ENCODE data around the gene BANK1. TPM values are rescaled to one million over a fixed set of nuclear protein-coding genes. Genes with fewer than 3 reads are reported as not detected.

BANK1 gene
- total RNA-seq, 3 donors from 2014 or later = 0.98 to 13.3 (median 2.0) TPM

- no peaks in the 10 kb centered on the region for H3K9me3 ChIP-seq
- DNase-seq (ENCODE audit: low spot score in 2 of 2) = no peak
- intact Hi-C loops (cut with DNase I; ENCODE audit: low total_unique reads) = loop anchor here (10.0 kb wide), 1 partner anchor 888 kb away; no protein-coding TSS in a partner anchor
- H3K4me1 ChIP-seq = no peaks in the 10 kb centered on the region
- H3K27ac ChIP-seq = no peak overlapping the region
- no peaks in the 10 kb centered on the region for H3K27me3 ChIP-seq
- H3K4me3 ChIP-seq = no peak overlapping the region
- no peak for TF ChIP-seq POLR2AphosphoS5 (IDR thresholded peaks at IDR 0.05)
- no peak for TF ChIP-seq POLR2A (IDR thresholded peaks at IDR 0.05)
- TF ChIP-seq CTCF (IDR thresholded peaks at IDR 0.05) = no peak
- H3K36me3 ChIP-seq = no peaks in the 10 kb centered on the region
Observed at GRCh38 chr4:101843054-101843453, 52.5 kb downstream of the BANK1 start.

- intact Hi-C loops (cut with DNase I; ENCODE audit: low total_unique reads) = loop anchor here (10.0 kb wide), 1 partner anchor 892 kb away; no protein-coding TSS in a partner anchor
- H3K36me3 ChIP-seq = no peaks in the 10 kb centered on the region
- no peaks in the 10 kb centered on the region for H3K9me3 ChIP-seq
- H3K27ac ChIP-seq = no peak overlapping the region
- TF ChIP-seq CTCF (IDR thresholded peaks at IDR 0.05) (no peak), POLR2AphosphoS5 (IDR thresholded peaks at IDR 0.05) (no peak), POLR2A (IDR thresholded peaks at IDR 0.05) (no peak)
- H3K27me3 ChIP-seq = no peaks in the 10 kb centered on the region
- DNase-seq (ENCODE audit: low spot score in 2 of 2) = no peak
- no peaks in the 10 kb centered on the region for H3K4me1 ChIP-seq
- H3K4me3 ChIP-seq = no peak overlapping the region
Observed at GRCh38 chr4:101846550-101846949, 56.0 kb downstream of the BANK1 start.

GRCh38 chr4:101850698-101851097, 60.2 kb downstream of the BANK1 start:
- Histone ChIP-seq H3K36me3 (no peaks in the 10 kb centered on the region), H3K4me1 (no peaks in the 10 kb centered on the region), H3K9me3 (no peaks in the 10 kb centered on the region), H3K4me3 (no peak overlapping the region), H3K27ac (no peak overlapping the region), H3K27me3 (no peaks in the 10 kb centered on the region)
- DNase-seq (ENCODE audit: low spot score in 2 of 2) = no peak
- TF ChIP-seq POLR2AphosphoS5 (IDR thresholded peaks at IDR 0.05) = no peak
- TF ChIP-seq CTCF (IDR thresholded peaks at IDR 0.05) = no peak
- no peak for TF ChIP-seq POLR2A (IDR thresholded peaks at IDR 0.05)
- intact Hi-C loops (cut with DNase I; ENCODE audit: low total_unique reads) = no loop called here

GRCh38 chr4:101851672-101852071, 61.1 kb downstream of the BANK1 start:
- intact Hi-C loops (cut with DNase I; ENCODE audit: low total_unique reads) = no loop called here
- H3K27me3 ChIP-seq = no peaks in the 10 kb centered on the region
- no peaks in the 10 kb centered on the region for H3K36me3 ChIP-seq
- no peak for TF ChIP-seq POLR2AphosphoS5 (IDR thresholded peaks at IDR 0.05)
- no peak for DNase-seq (ENCODE audit: low spot score in 2 of 2)
- no peak overlapping the region for H3K4me3 ChIP-seq
- no peak overlapping the region for H3K27ac ChIP-seq
- H3K9me3 ChIP-seq = no peaks in the 10 kb centered on the region
- H3K4me1 ChIP-seq = no peaks in the 10 kb centered on the region

- Histone ChIP-seq H3K36me3 (no peaks in the 10 kb centered on the region), H3K4me1 (no peaks in the 10 kb centered on the region), H3K27me3 (no peaks in the 10 kb centered on the region), H3K27ac (no peak overlapping the region), H3K4me3 (no peak overlapping the region), H3K9me3 (no peaks in the 10 kb centered on the region)
- TF ChIP-seq CTCF (IDR thresholded peaks at IDR 0.05) (no peak), POLR2AphosphoS5 (IDR thresholded peaks at IDR 0.05) (no peak), POLR2A (IDR thresholded peaks at IDR 0.05) (no peak)
- no peak for DNase-seq (ENCODE audit: low spot score in 2 of 2)
- intact Hi-C loops (cut with DNase I; ENCODE audit: low total_unique reads) = no loop called here
Observed at GRCh38 chr4:101853028-101853427, 62.5 kb downstream of the BANK1 start.

GRCh38 chr4:101853691-101854090, 63.2 kb downstream of the BANK1 start:
- no peak overlapping the region for H3K27ac ChIP-seq
- no peaks in the 10 kb centered on the region for H3K27me3 ChIP-seq
- no peaks in the 10 kb centered on the region for H3K9me3 ChIP-seq
- no peak overlapping the region for H3K4me3 ChIP-seq
- intact Hi-C loops (cut with DNase I; ENCODE audit: low total_unique reads) = no loop called here
- DNase-seq (ENCODE audit: low spot score in 2 of 2) = no peak
- no peaks in the 10 kb centered on the region for H3K4me1 ChIP-seq
- no peak for TF ChIP-seq POLR2AphosphoS5 (IDR thresholded peaks at IDR 0.05)
- no peaks in the 10 kb centered on the region for H3K36me3 ChIP-seq

Data from breast epithelium (tissue), 4 donors.